ENCODE measurements around the gene SLC25A6. TPM values are rescaled to one million over a fixed set of nuclear protein-coding genes. Genes with fewer than 3 reads are reported as not detected.
"Not testable (repeated sequence)": the region's sequence is repeated elsewhere in the genome, so short reads cannot be mapped to it uniquely, and the experiment has no call there.

The SLC25A6 gene
- total RNA-seq, 3 donors from 2014 or later = 435 to 455 (median 450) TPM

GRCh38 chrX:1380672-1381233 is 11.2 kb downstream of the SLC25A6 start:
- H3K9me3 ChIP-seq = no peaks in the 10 kb centered on the region
- DNase-seq (peak; percentile 10 to 51 (median 38)), ATAC-seq (peak; percentile 12)
- no peak overlapping the region for H3K4me3 ChIP-seq
- peaks cover 6% of the 10 kb centered on the region for H3K4me1 ChIP-seq (ENCODE audit: low read depth)
- intact Hi-C loops (cut with DNase I, micrococcal nuclease) = no loop called here
- H3K36me3 ChIP-seq (ENCODE audit: low read depth) = peaks cover 3% of the 10 kb centered on the region
- TF ChIP-seq CTCF (IDR thresholded peaks at IDR 0.05) = no peak

- Histone ChIP-seq H3K36me3 (ENCODE audit: low read depth) (no peaks in the 10 kb centered on the region), H3K4me1 (ENCODE audit: low read depth) (peaks cover 6% of the 10 kb centered on the region), H3K4me3 (no peak overlapping the region), H3K9me3 (no peaks in the 10 kb centered on the region)
- TF ChIP-seq CTCF (IDR thresholded peaks at IDR 0.05) = no peak
- ATAC-seq (no peak), DNase-seq (peak in 1 of 3 donors; percentile 29)
- intact Hi-C loops (cut with DNase I, micrococcal nuclease) = no loop called here
Measured at GRCh38 chrX:1378306-1378759, 13.6 kb downstream of the SLC25A6 start.

- Histone ChIP-seq H3K4me1 (ENCODE audit: low read depth) (no peaks in the 10 kb centered on the region), H3K36me3 (ENCODE audit: low read depth) (no peaks in the 10 kb centered on the region), H3K4me3 (no peak overlapping the region), H3K9me3 (no peaks in the 10 kb centered on the region)
- ATAC-seq (no peak), DNase-seq (no peak)
- no peak for TF ChIP-seq CTCF (IDR thresholded peaks at IDR 0.05)
- intact Hi-C loops (cut with DNase I, micrococcal nuclease) = no loop called here
Measured at GRCh38 chrX:1368385-1368698, 23.6 kb downstream of the SLC25A6 start.

GRCh38 chrX:1366363-1366762 is 25.6 kb downstream of the SLC25A6 start:
- intact Hi-C loops (cut with DNase I, micrococcal nuclease); H3K9me3 ChIP-seq; H3K36me3 ChIP-seq (ENCODE audit: low read depth); ATAC-seq; H3K4me3 ChIP-seq; H3K4me1 ChIP-seq (ENCODE audit: low read depth): not testable (repeated sequence)
- peak in 1 of 3 donors; percentile 20 for DNase-seq

GRCh38 chrX:1361910-1362309 is 30.0 kb downstream of the SLC25A6 start:
- H3K9me3 ChIP-seq = peaks cover 9% of the 10 kb centered on the region
- H3K4me1 ChIP-seq (ENCODE audit: low read depth) = no peaks in the 10 kb centered on the region
- intact Hi-C loops (cut with DNase I, micrococcal nuclease) = no loop called here
- no peak overlapping the region for H3K4me3 ChIP-seq
- ATAC-seq = no peak
- no peaks in the 10 kb centered on the region for H3K36me3 ChIP-seq (ENCODE audit: low read depth)
- no peak for TF ChIP-seq CTCF (IDR thresholded peaks at IDR 0.05)
- DNase-seq = no peak

- DNase-seq (peak in 1 of 3 donors; percentile 35), ATAC-seq (no peak)
- no peaks in the 10 kb centered on the region for H3K4me1 ChIP-seq (ENCODE audit: low read depth)
- TF ChIP-seq CTCF (IDR thresholded peaks at IDR 0.05) = no peak
- H3K9me3 ChIP-seq = peaks cover 9% of the 10 kb centered on the region
- H3K36me3 ChIP-seq (ENCODE audit: low read depth) = no peaks in the 10 kb centered on the region
- H3K4me3 ChIP-seq = no peak overlapping the region
- intact Hi-C loops (cut with DNase I, micrococcal nuclease) = no loop called here
Measured at GRCh38 chrX:1361275-1361674, 30.6 kb downstream of the SLC25A6 start.
